OCI-LY3 (cell line): ENCODE results near the gene HEPN1.
A peak's percentile ranks its signal among the peaks of the same experiment; 100 is the strongest.

ENCODE experiments used
- H2AFZ ChIP-seq: fragments of 200-600, 300-600 bp; shearing (Covaris generic); 2 replicates; pipeline ENCODE4 v1.6.0; 2014; ENCODE audit warnings: antibody characterized with exemption, low read depth, low read length
- H3K27ac ChIP-seq: fragments of 200-600, 300-600 bp; sonication (generic); 2 replicates; pipeline ENCODE4 v1.5.1; 2014; ENCODE audit warnings: mild to moderate bottlenecking, low read length, moderate library complexity, mixed read lengths
- H3K27me3 ChIP-seq: fragments of 200-600, 300-600 bp; sonication (generic); 2 replicates; pipeline ENCODE4 v1.6.1; 2014; ENCODE audit warnings: low read depth, low read length, mixed read lengths
- H3K36me3 ChIP-seq: fragments of 200-600, 300-600 bp; sonication (generic); replicated peaks from 2 replicates; pipeline ENCODE3; 2014; ENCODE audit warnings: low read depth, low read length, mixed read lengths
- H3K4me1 ChIP-seq: fragments of 300-600, 200-600 bp; sonication (generic); 2 replicates; pipeline ENCODE4 v1.6.1; 2014; ENCODE audit warnings: low read length, mixed read lengths
- H3K4me2 ChIP-seq: fragments of 200-600, 300-600 bp; sonication (generic); 2 replicates; pipeline ENCODE4 v1.6.1; 2014; ENCODE audit warnings: low read length, mixed read lengths
- H3K4me3 ChIP-seq: fragments of 300-600, 200-600 bp; sonication (generic); 2 replicates; pipeline ENCODE4 v1.5.1; 2014; ENCODE audit warnings: antibody characterized with exemption, mild to moderate bottlenecking, low read length, moderate library complexity
- H3K79me2 ChIP-seq: fragments of 300-600, 200-600 bp; shearing (Covaris generic); 2 replicates; pipeline ENCODE4 v1.6.1; 2014; ENCODE audit warnings: mild to moderate bottlenecking, low read length, mixed read lengths
- H3K9ac ChIP-seq: fragments of 300-600, 200-600 bp; shearing (Covaris generic); 2 replicates; pipeline ENCODE4 v1.6.0; 2014; ENCODE audit warnings: mild to moderate bottlenecking, low read length, moderate library complexity
- H3K9me3 ChIP-seq: fragments of 200-600, 300-600 bp; shearing (Covaris generic); 2 replicates; pipeline ENCODE4 v1.6.1; 2014; ENCODE audit warnings: low read length, mixed read lengths; ENCODE audit not compliant: insufficient read depth
- H4K20me1 ChIP-seq: fragments of 200-600, 300-600 bp; sonication (generic); 2 replicates; pipeline ENCODE4 v1.6.1; 2016; ENCODE audit warnings: low read length, mixed read lengths; ENCODE audit not compliant: insufficient read depth
- EZH2phosphoT487 ChIP-seq: fragments of 200-600 bp; shearing (Covaris generic); IDR thresholded peaks from 2 replicates; pipeline ENCODE4 v1.6.1; 2018; ENCODE audit warnings: antibody characterized with exemption, mixed run types, low read depth
- TF ChIP-seq, protein P1 (sequence below): fragments of 200-600, 300-600 bp; sonication (generic); IDR thresholded peaks from 2 replicates; pipeline ENCODE4 v1.5.1; 2014; ENCODE audit warnings: antibody characterized with exemption, low read length, low read depth

Gene HEPN1

DNA sequence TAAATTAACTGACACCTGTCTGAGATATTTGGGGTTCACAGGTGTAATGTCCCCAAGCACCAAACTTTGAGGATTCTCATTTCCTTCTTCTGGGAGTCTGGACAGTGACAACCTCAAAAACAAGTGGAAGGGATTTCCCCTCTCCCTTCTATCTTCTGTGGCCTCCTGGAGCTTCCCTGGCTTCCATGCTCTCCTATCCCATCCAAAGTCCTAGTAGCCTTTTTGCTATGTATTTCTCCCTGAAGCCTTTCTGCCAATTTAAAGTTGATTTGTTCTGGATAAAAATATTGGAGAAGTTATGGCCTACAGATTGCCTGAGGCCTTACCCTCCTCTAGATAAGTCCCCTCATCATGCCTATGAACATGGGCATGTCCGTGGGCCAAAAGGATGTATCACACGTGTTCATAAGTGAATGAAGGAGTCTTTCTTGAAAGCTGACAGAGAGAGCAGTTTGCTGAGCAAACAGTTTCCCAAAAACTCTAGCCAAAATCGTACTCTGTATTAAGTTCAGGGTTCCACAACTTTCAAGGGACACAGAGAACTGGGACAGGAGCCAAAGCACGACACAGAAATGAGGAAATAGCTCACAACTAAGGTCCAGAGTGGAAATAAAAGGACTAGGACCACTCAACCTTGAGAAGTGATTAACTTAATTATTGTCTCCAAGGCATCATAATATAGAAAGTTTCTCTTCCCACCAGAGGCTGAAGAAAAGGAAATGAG lies 10.1 kb downstream of the HEPN1 start:
- Histone ChIP-seq H3K36me3 (no peaks in the 10 kb centered on the region), H3K27me3 (peaks cover 6% of the 10 kb centered on the region; the same call in 1 of the 2 replicates), H3K27ac (no peak overlapping the region), H3K9me3 (0 out of 2 replicates have a peak, but pooled peaks cover 3% of the 10 kb centered on the region), H3K4me2 (peak overlapping the region; percentile 29), H3K79me2 (no peaks in the 10 kb centered on the region), H4K20me1 (no peaks in the 10 kb centered on the region), H2AFZ (no peak overlapping the region), H3K4me3 (0 out of 2 replicates have a peak overlapping the region, but pooled peaks have one; percentile 14), H3K4me1 (peaks cover 34% of the 10 kb centered on the region), H3K9ac (no peak overlapping the region)
- no peak for TF ChIP-seq EZH2phosphoT487
- TF ChIP-seq, protein P1, sequence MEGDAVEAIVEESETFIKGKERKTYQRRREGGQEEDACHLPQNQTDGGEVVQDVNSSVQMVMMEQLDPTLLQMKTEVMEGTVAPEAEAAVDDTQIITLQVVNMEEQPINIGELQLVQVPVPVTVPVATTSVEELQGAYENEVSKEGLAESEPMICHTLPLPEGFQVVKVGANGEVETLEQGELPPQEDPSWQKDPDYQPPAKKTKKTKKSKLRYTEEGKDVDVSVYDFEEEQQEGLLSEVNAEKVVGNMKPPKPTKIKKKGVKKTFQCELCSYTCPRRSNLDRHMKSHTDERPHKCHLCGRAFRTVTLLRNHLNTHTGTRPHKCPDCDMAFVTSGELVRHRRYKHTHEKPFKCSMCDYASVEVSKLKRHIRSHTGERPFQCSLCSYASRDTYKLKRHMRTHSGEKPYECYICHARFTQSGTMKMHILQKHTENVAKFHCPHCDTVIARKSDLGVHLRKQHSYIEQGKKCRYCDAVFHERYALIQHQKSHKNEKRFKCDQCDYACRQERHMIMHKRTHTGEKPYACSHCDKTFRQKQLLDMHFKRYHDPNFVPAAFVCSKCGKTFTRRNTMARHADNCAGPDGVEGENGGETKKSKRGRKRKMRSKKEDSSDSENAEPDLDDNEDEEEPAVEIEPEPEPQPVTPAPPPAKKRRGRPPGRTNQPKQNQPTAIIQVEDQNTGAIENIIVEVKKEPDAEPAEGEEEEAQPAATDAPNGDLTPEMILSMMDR, result no peak

DNA sequence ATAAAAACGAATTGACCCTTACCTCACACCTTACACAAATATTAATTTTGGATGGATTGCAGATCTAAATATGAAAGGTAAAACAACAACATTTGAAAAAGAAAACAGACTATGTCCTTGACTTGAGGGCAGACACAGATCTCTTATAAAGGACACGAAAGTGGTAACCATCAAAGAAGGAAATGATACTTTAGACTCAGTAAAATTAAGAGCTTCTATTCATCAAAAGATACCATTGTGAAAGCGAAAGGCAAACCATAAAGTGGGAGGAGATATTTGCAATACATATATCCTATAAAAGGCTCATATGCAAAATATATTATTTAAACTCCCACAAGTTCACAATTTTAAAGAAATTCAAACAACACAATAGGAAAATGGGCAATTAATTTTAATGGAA lies 11.7 kb downstream of the HEPN1 start:
- H3K36me3 ChIP-seq, result no peaks in the 10 kb centered on the region
- no peak for TF ChIP-seq EZH2phosphoT487
- TF ChIP-seq, protein P1, result no peak
- 0 out of 2 replicates have a peak, but pooled peaks cover 3% of the 10 kb centered on the region for H3K9me3 ChIP-seq
- peak overlapping the region; percentile 37 for H3K4me2 ChIP-seq
- H3K79me2 ChIP-seq, result no peaks in the 10 kb centered on the region
- no peaks in the 10 kb centered on the region for H4K20me1 ChIP-seq
- H3K4me1 ChIP-seq, result peaks cover 29% of the 10 kb centered on the region
- H2AFZ ChIP-seq, result no peak overlapping the region
- no peak overlapping the region for H3K4me3 ChIP-seq
- H3K27me3 ChIP-seq, result peaks cover 19% of the 10 kb centered on the region
- H3K9ac ChIP-seq, result no peak overlapping the region
- H3K27ac ChIP-seq, result no peak overlapping the region

DNA sequence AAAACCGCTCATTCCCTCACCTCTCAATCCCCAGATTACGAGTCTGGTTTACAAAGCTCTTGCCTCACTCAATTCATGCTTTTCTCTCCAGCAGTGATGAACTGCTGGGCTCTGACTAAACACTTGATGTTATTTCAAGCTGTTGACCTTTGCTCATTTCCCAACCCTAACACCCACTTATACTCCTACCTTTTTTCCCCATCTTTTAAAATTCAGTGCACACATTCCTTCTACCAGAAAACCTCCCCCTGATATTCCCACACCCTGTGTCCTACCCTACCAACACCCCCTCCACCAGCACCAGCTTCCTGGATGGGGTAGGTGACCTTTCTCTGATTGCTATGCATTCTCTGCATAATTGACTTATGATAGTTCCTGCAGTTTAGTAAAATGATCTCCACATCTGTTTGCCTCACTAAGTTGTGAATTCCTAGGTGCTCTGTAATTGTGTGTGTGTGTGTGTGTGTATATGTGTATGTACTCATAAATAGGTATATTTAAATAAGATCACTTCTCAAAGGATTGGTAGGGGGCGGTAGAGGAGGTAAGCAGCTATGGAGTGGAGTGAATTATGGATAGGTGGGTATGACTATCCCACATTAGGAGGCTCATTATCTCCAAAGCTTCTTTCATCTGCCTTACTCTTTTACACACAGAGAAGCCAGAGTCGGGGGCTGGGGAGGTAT lies 16.0 kb downstream of the HEPN1 start:
- no peaks in the 10 kb centered on the region for H3K79me2 ChIP-seq
- no peak overlapping the region for H2AFZ ChIP-seq
- H3K9me3 ChIP-seq, result 0 out of 2 replicates have a peak, but pooled peaks cover 3% of the 10 kb centered on the region
- peaks cover 43% of the 10 kb centered on the region for H3K27me3 ChIP-seq
- TF ChIP-seq EZH2phosphoT487, result no peak
- TF ChIP-seq, protein P1, result no peak
- H3K4me2 ChIP-seq, result no peak overlapping the region
- H4K20me1 ChIP-seq, result no peaks in the 10 kb centered on the region
- no peak overlapping the region for H3K27ac ChIP-seq
- H3K36me3 ChIP-seq, result no peaks in the 10 kb centered on the region
- peaks cover 14% of the 10 kb centered on the region for H3K4me1 ChIP-seq
- H3K9ac ChIP-seq, result no peak overlapping the region
- no peak overlapping the region for H3K4me3 ChIP-seq

DNA sequence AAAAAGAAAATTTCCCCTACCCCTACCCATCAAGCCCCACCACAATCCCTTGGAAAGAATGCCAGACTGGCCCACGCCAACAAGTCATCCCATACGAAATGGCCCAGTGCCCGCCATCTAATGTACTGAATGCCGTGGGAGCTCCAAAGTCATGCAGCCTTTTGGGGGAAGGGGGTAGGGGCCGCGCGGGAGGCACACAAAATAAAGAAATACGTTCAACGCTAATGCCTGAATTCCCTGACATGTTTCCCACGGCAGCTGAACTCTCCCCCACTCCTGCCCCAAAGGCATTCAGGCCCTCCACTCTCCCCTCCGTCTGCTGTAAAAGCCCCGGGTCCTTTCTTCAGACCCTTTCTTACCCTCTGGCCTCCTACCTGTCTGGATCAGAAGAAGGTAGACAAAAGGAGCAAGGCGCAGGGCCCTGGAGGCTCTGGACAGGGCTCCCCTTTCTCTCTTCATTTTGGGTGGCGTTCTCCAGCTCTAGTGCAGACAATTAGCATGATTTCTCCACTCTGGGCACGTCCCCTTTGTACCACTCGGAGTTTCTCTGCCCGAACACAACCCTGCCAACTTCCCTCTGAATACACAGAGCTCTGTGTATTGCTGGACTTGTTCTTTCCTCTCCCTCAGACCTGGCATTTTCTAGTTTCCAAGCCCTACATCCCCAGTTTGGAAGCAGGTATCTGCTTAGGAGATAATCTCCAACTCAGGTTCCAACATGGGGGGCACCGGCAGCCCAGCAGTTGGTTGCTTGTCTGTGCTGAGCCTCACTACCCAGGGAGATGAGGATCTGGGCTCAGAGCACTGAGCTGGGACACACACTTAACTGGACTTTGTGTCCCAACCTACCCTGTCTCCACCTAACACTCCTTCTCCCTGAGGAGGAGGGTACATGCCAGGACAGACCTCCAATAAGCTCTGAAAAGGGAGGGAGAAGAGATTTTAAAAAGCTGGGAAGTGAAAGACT lies 16.8 kb downstream of the HEPN1 start, which contains the start of gene HEPACAM:
HEPACAM (minus strand) TSS at position 500 of the 967 bp plus-strand sequence; CDS start at position 459, 41 bp downstream.
- 0 out of 2 replicates have a peak, but pooled peaks cover 3% of the 10 kb centered on the region for H3K9me3 ChIP-seq
- H3K4me3 ChIP-seq, result no peak within 1 kb of the TSS
- no peaks in the 10 kb centered on the region for H4K20me1 ChIP-seq
- H3K4me1 ChIP-seq, result peaks cover 6% of the 10 kb centered on the region
- peaks cover 46% of the 10 kb centered on the region for H3K27me3 ChIP-seq
- H3K9ac ChIP-seq, result no peak within 1 kb of the TSS
- no peak for TF ChIP-seq EZH2phosphoT487
- TF ChIP-seq, protein P1, result no peak
- no peak within 1 kb of the TSS for H3K4me2 ChIP-seq
- H3K36me3 ChIP-seq, result no peaks in the 10 kb centered on the region
- H3K79me2 ChIP-seq, result no peaks in the 10 kb centered on the region
- no peak within 1 kb of the TSS for H2AFZ ChIP-seq
- H3K27ac ChIP-seq, result no peak within 1 kb of the TSS
